Activated CD4-positive, CD25-positive, alpha-beta regulatory T cell treated with anti-CD3 and anti-CD28 coated beads, Interleukin-2, amount 50 U/mL, for 72 hours (primary cell): ENCODE data around the gene UBAP2.
"Not testable (repeated sequence)": the region's sequence is repeated elsewhere in the genome, so short reads cannot be mapped to it uniquely, and the experiment has no call there.

Source experiments
- DNase-seq: peaks from one replicate; pipeline ENCODE4 v3.0.0; 2021

Gene UBAP2

GRCh38 chr9:34047864-34048726 is 592 bp downstream of the UBAP2 start:
- DNase-seq, result no peak

- DNase-seq, result no peak
These were observed 1.8 kb downstream of the UBAP2 start for GRCh38 chr9:34046784-34047379.

GRCh38 chr9:34045903-34046302 is 2.8 kb downstream of the UBAP2 start:
- no peak for DNase-seq

- not testable (repeated sequence) for DNase-seq
These were observed 6.6 kb downstream of the UBAP2 start for GRCh38 chr9:34042074-34042473.

- DNase-seq, result not testable (repeated sequence)
These were observed 9.8 kb downstream of the UBAP2 start for GRCh38 chr9:34038851-34039250.

GRCh38 chr9:34037626-34038025 is 11.1 kb downstream of the UBAP2 start:
- no peak for DNase-seq

GRCh38 chr9:34036625-34037024 is 12.1 kb downstream of the UBAP2 start:
- DNase-seq, result no peak

GRCh38 chr9:34035656-34036055 is 13.0 kb downstream of the UBAP2 start:
- DNase-seq, result no peak

- no peak for DNase-seq
These were observed 14.0 kb downstream of the UBAP2 start for GRCh38 chr9:34034698-34035065.

GRCh38 chr9:34032631-34033030 is 16.1 kb downstream of the UBAP2 start:
- DNase-seq, result no peak

GRCh38 chr9:34027845-34028574 is 20.7 kb downstream of the UBAP2 start:
- DNase-seq, result no peak

GRCh38 chr9:34025811-34026210 is 22.9 kb downstream of the UBAP2 start:
- no peak for DNase-seq

GRCh38 chr9:34025062-34025461 is 23.6 kb downstream of the UBAP2 start:
- no peak for DNase-seq

- DNase-seq, result not testable (repeated sequence)
These were observed 24.2 kb downstream of the UBAP2 start for GRCh38 chr9:34024476-34024875.

GRCh38 chr9:34016149-34016548 is 32.5 kb downstream of the UBAP2 start:
- no peak for DNase-seq

- DNase-seq, result no peak
These were observed 37.7 kb downstream of the UBAP2 start for GRCh38 chr9:34010979-34011378.

- no peak for DNase-seq
These were observed 46.7 kb downstream of the UBAP2 start for GRCh38 chr9:34001951-34002350.

GRCh38 chr9:34001298-34001697 is 47.4 kb downstream of the UBAP2 start:
- DNase-seq, result no peak

GRCh38 chr9:33995449-33995848 is 53.2 kb downstream of the UBAP2 start:
- no peak for DNase-seq

GRCh38 chr9:33993104-33993503 is 55.6 kb downstream of the UBAP2 start:
- DNase-seq, result no peak

GRCh38 chr9:33992632-33993031 is 56.1 kb downstream of the UBAP2 start:
- DNase-seq, result no peak

GRCh38 chr9:33988219-33988890 is 60.3 kb downstream of the UBAP2 start:
- no peak for DNase-seq

GRCh38 chr9:33976414-33976813 is 72.3 kb downstream of the UBAP2 start:
- DNase-seq, result no peak
